HepG2 (cell line): Measurements from ENCODE around the gene FOCAD. TPM values are rescaled to one million over a fixed set of nuclear protein-coding genes. Genes with fewer than 3 reads are reported as not detected.
A peak's percentile ranks its signal among the peaks of the same experiment; 100 is the strongest.

Source experiments
- BATF2 ChIP-seq: sonication (generic); formaldehyde crosslinking; IDR thresholded peaks from 2 replicates; pipeline ENCODE4 v1.8.0; 2022; ENCODE audit warnings: mild to moderate bottlenecking, missing genetic modification reagents, moderate library complexity
- ETV6 ChIP-seq: sonication (generic); formaldehyde crosslinking; conservative IDR thresholded peaks from 2 replicates; pipeline ENCODE4 v1.4.0; 2020; ENCODE audit warnings: missing genetic modification reagents
- GFI1 ChIP-seq: sonication (generic); formaldehyde crosslinking; IDR thresholded peaks from 2 replicates; pipeline ENCODE4 v1.5.0; 2020; ENCODE audit warnings: missing genetic modification reagents, mild to moderate bottlenecking, borderline replicate concordance
- GMEB1 ChIP-seq: sonication (generic); formaldehyde crosslinking; IDR thresholded peaks from 2 replicates; pipeline ENCODE4 v1.5.1; 2020; ENCODE audit warnings: missing genetic modification reagents, mild to moderate bottlenecking, borderline replicate concordance
- HES4 ChIP-seq: sonication (generic); formaldehyde crosslinking; IDR thresholded peaks from 2 replicates; pipeline ENCODE4 v1.9.0; 2021; ENCODE audit warnings: mild to moderate bottlenecking, missing genetic modification reagents, borderline replicate concordance
- HNRNPH1 ChIP-seq: fragments of 200-400 bp; formaldehyde crosslinking; optimal IDR thresholded peaks from 2 replicates; pipeline ENCODE3; 2017; ENCODE audit warnings: mild to moderate bottlenecking, low read depth, low read length
- ISX ChIP-seq: sonication (generic); formaldehyde crosslinking; conservative IDR thresholded peaks from 2 replicates; pipeline ENCODE4 v1.5.0; 2020; ENCODE audit warnings: missing genetic modification reagents
- KDM6A ChIP-seq: IDR thresholded peaks from 2 replicates; pipeline ENCODE4 v1.6.1; 2016; ENCODE audit warnings: low read depth
- NFATC3 ChIP-seq: sonication (generic); formaldehyde crosslinking; IDR thresholded peaks from 2 replicates; pipeline ENCODE4 v1.5.1; 2020; ENCODE audit warnings: mild to moderate bottlenecking, missing genetic modification reagents
- NPAS2 ChIP-seq: sonication (generic); formaldehyde crosslinking; IDR thresholded peaks from 2 replicates; pipeline ENCODE4 v1.8.0; 2022; ENCODE audit warnings: mild to moderate bottlenecking, missing genetic modification reagents, borderline replicate concordance
- PATZ1 ChIP-seq: sonication (generic); formaldehyde crosslinking; IDR thresholded peaks from 2 replicates; pipeline ENCODE4 v1.4.0; 2020; ENCODE audit warnings: missing genetic modification reagents
- PREB ChIP-seq: sonication (generic); formaldehyde crosslinking; IDR thresholded peaks from 2 replicates; pipeline ENCODE4 v1.4.0; 2020; ENCODE audit warnings: missing genetic modification reagents
- RARA ChIP-seq: IDR thresholded peaks from 2 replicates; pipeline ENCODE4 v1.6.1; 2016; ENCODE audit warnings: missing genetic modification reagents, missing compliant biosample characterization
- TBX3 ChIP-seq: fragments of 450-650 bp; IDR thresholded peaks from 2 replicates; pipeline ENCODE4 v1.6.1; 2017; ENCODE audit warnings: antibody characterized with exemption, mild to moderate bottlenecking, inconsistent platforms, borderline replicate concordance
- TMF1 ChIP-seq: sonication (generic); formaldehyde crosslinking; IDR thresholded peaks from 2 replicates; pipeline ENCODE4 v1.8.1; 2022; ENCODE audit warnings: low read depth, missing genetic modification reagents
- TSC22D2 ChIP-seq: sonication (generic); formaldehyde crosslinking; IDR thresholded peaks from 2 replicates; pipeline ENCODE4 v1.5.1; 2020; ENCODE audit warnings: missing genetic modification reagents, mild to moderate bottlenecking, borderline replicate concordance
- ZFP82 ChIP-seq: sonication (generic); formaldehyde crosslinking; IDR thresholded peaks from 2 replicates; pipeline ENCODE4 v1.5.1; 2020; ENCODE audit warnings: mild to moderate bottlenecking, missing genetic modification reagents, borderline replicate concordance
- ZNF446 ChIP-seq: sonication (generic); formaldehyde crosslinking; IDR thresholded peaks from 2 replicates; pipeline ENCODE4 v1.5.0; 2020; ENCODE audit warnings: mild to moderate bottlenecking, missing genetic modification reagents
- ZNF530 ChIP-seq: sonication (generic); formaldehyde crosslinking; IDR thresholded peaks from 2 replicates; pipeline ENCODE4 v1.5.0; 2020; ENCODE audit warnings: low read depth, mild to moderate bottlenecking, missing genetic modification reagents
- ZNF558 ChIP-seq: sonication (generic); formaldehyde crosslinking; IDR thresholded peaks from 2 replicates; pipeline ENCODE4 v1.9.0; 2022; ENCODE audit warnings: mild to moderate bottlenecking, missing genetic modification reagents, borderline replicate concordance
- ZNF580 ChIP-seq: IDR thresholded peaks from 2 replicates; pipeline ENCODE4 v1.6.1; 2016; ENCODE audit warnings: low read depth, borderline replicate concordance
- ZNF709 ChIP-seq: sonication (generic); formaldehyde crosslinking; IDR thresholded peaks from 2 replicates; pipeline ENCODE4 v1.5.0; 2020; ENCODE audit warnings: mild to moderate bottlenecking, missing genetic modification reagents
- ZSCAN5A ChIP-seq: sonication (generic); formaldehyde crosslinking; IDR thresholded peaks from 2 replicates; pipeline ENCODE4 v1.8.0; 2022; ENCODE audit warnings: mild to moderate bottlenecking, missing genetic modification reagents, borderline replicate concordance
- polyA plus RNA-seq, 8 experiments: library from polyadenylated mRNA; depleted of rRNA in 3 of 8; stranded (reverse) in 7 of 8; unstranded in 1 of 8; fragments of >200 nt; fragmentation: Illumina TruSeq in 4 of 8; extraction: Trizol in 4 of 8; gene quantifications; 2 replicates each; pipeline versions ENCODE4 v1.2.1 to v1.2.3, GENCODE V29; 2011 to 2016; ENCODE audit warnings: low read depth in 4 of 8, missing spikeins in 1 of 8, mixed read lengths in 1 of 8; ENCODE audit not compliant: insufficient read depth in 1 of 8
- total RNA-seq, 5 experiments: library from RNA; depleted of rRNA; stranded (reverse); fragments of >200 nt; fragmentation: Illumina TruSeq; extraction: Trizol; gene quantifications; 2 replicates each; pipeline ENCODE4 v1.2.3, GENCODE V29; 2016; ENCODE audit warnings: low read depth in 1 of 5

Gene FOCAD
- total and polyA plus RNA-seq, 2 of the 13 experiments (the other 11 are each of a cell fraction or from before 2014, with no cell fraction given): 18.0 to 31.1 TPM

- TF ChIP-seq HES4 (CRISPR knock-in tag): no peak
- peak; percentile 53; the same call in 1 of the 2 replicates for TF ChIP-seq GMEB1 (CRISPR knock-in tag)
- no peak for TF ChIP-seq ISX (CRISPR knock-in tag)
- TF ChIP-seq ZFP82 (CRISPR knock-in tag): no peak
- TF ChIP-seq ZNF446 (CRISPR knock-in tag): no peak
- TF ChIP-seq ZSCAN5A (CRISPR knock-in tag): no peak
- peak; percentile 50; the same call in 1 of the 2 replicates for TF ChIP-seq ZNF580 (CRISPR knock-in tag)
- peak; percentile 74 for TF ChIP-seq RARA
- no peak for TF ChIP-seq ETV6 (CRISPR knock-in tag)
- no peak for TF ChIP-seq ZNF530 (CRISPR knock-in tag)
- TF ChIP-seq ZNF558 (CRISPR knock-in tag): no peak
- TF ChIP-seq TSC22D2 (CRISPR knock-in tag): peak; percentile 43; the same call in 1 of the 2 replicates
- TF ChIP-seq PREB: no peak
- no peak for TF ChIP-seq TMF1 (CRISPR knock-in tag)
- TF ChIP-seq HNRNPH1: no peak
- peak; percentile 75 for TF ChIP-seq KDM6A
- no peak for TF ChIP-seq TBX3
- TF ChIP-seq BATF2 (CRISPR knock-in tag): no peak
- peak; percentile 59 for TF ChIP-seq PATZ1 (CRISPR knock-in tag)
- no peak for TF ChIP-seq ZNF709 (CRISPR knock-in tag)
- 0 out of 2 replicates have a peak, but pooled peaks have one; percentile 45 for TF ChIP-seq GFI1 (CRISPR knock-in tag)
- no peak for TF ChIP-seq NFATC3 (CRISPR knock-in tag)
- no peak for TF ChIP-seq NPAS2 (CRISPR knock-in tag)
Observed at GRCh38 chr9:20692554-20692953, 8.5 kb downstream of the FOCAD start (continued).
